PC-3 (cell line): ENCODE measurements around the gene SGSH.

Experiments
- CTCF ChIP-seq: fragments of 300-600 bp; sonication (generic); conservative IDR thresholded peaks from 2 replicates; pipeline ENCODE4 v1.5.1; 2017; ENCODE audit warnings: antibody characterized with exemption, low read depth, mild to moderate bottlenecking, low read length
- EZH2 ChIP-seq: fragments of 300-600 bp; sonication (generic); IDR thresholded peaks from one replicate; pipeline ENCODE4 v1.6.1; 2017; ENCODE audit warnings: antibody characterized with exemption, mild to moderate bottlenecking, low read length; ENCODE audit not compliant: unreplicated experiment

GRCh38 chr17:80181431-80181830, 38.7 kb downstream of the SGSH start:
- no peak for TF ChIP-seq CTCF
- no peak for TF ChIP-seq EZH2
